Forelimb muscle (tissue), 1 donor: ENCODE data around the gene CPXM1. TPM values are rescaled to one million over a fixed set of nuclear protein-coding genes. Genes with fewer than 3 reads are reported as not detected.
"Not testable (repeated sequence)": the region's sequence is repeated elsewhere in the genome, so short reads cannot be mapped to it uniquely, and the experiment has no call there.

Source experiments
- DNase-seq: peaks from one replicate; pipeline ENCODE4 v3.0.0-alpha.2; 2013; ENCODE audit warnings: low read depth
- polyA plus RNA-seq: library from polyadenylated mRNA; unstranded; fragments of 120-200 nt; gene quantifications from one replicate; pipeline ENCODE4 v1.2.1, GENCODE V29; 2013; ENCODE audit not compliant: insufficient read length

The CPXM1 gene
- polyA plus RNA-seq, 1 donor = 31.6 TPM

GRCh38 chr20:2822073-2822472 is 21.6 kb upstream of the CPXM1 start:
- no peak for DNase-seq

- DNase-seq = no peak
Observed at GRCh38 chr20:2820896-2821869, 20.8 kb upstream of the CPXM1 start.

GRCh38 chr20:2820084-2820895 is 19.9 kb upstream of the CPXM1 start:
- DNase-seq = no peak

- no peak for DNase-seq
Observed at GRCh38 chr20:2817891-2818595, 17.6 kb upstream of the CPXM1 start.

- DNase-seq = no peak
Observed at GRCh38 chr20:2817341-2817726, 16.9 kb upstream of the CPXM1 start.

- DNase-seq = no peak
Observed at GRCh38 chr20:2816583-2817340, 16.3 kb upstream of the CPXM1 start.

- DNase-seq = no peak
Observed at GRCh38 chr20:2816030-2816582, 15.7 kb upstream of the CPXM1 start, which contains the start of gene TMEM239. Gene TMEM239 (plus strand): TSS chr20:2816364. CDS start chr20:2816555, 191 bp downstream.

- no peak for DNase-seq
Observed at GRCh38 chr20:2815242-2815900, 14.9 kb upstream of the CPXM1 start.

GRCh38 chr20:2814587-2815051 is 14.2 kb upstream of the CPXM1 start, which contains the start of gene C20orf141:
Gene C20orf141 (plus strand): TSS chr20:2814987. CDS start chr20:2815185, 198 bp downstream.
- no peak for DNase-seq

- no peak for DNase-seq
Observed at GRCh38 chr20:2814076-2814475, 13.6 kb upstream of the CPXM1 start.

- no peak for DNase-seq
Observed at GRCh38 chr20:2812189-2812588, 11.8 kb upstream of the CPXM1 start.

- DNase-seq = no peak
Observed at GRCh38 chr20:2809690-2810089, 9.3 kb upstream of the CPXM1 start.

GRCh38 chr20:2807929-2808328 is 7.5 kb upstream of the CPXM1 start:
- DNase-seq = not testable (repeated sequence)

GRCh38 chr20:2807019-2807418 is 6.6 kb upstream of the CPXM1 start:
- DNase-seq = no peak

- no peak for DNase-seq
Observed at GRCh38 chr20:2806351-2806701, 5.9 kb upstream of the CPXM1 start.

- no peak for DNase-seq
Observed at GRCh38 chr20:2805689-2806350, 5.4 kb upstream of the CPXM1 start.

- no peak for DNase-seq
Observed at GRCh38 chr20:2804852-2805688, 4.6 kb upstream of the CPXM1 start.

- DNase-seq = no peak
Observed at GRCh38 chr20:2804041-2804828, 3.8 kb upstream of the CPXM1 start.
